HTERT RPE-1 (cell line): ENCODE results near the gene PIP5K1B.

Experiments used
- in situ Hi-C: fragments of 300-500 bp; cut with MboI; formaldehyde crosslinking; loops from 4 replicates; pipeline ENCODE4 v1.14.3; 2020; ENCODE audit warnings: low sequenced_read_pairs

The PIP5K1B gene

DNA sequence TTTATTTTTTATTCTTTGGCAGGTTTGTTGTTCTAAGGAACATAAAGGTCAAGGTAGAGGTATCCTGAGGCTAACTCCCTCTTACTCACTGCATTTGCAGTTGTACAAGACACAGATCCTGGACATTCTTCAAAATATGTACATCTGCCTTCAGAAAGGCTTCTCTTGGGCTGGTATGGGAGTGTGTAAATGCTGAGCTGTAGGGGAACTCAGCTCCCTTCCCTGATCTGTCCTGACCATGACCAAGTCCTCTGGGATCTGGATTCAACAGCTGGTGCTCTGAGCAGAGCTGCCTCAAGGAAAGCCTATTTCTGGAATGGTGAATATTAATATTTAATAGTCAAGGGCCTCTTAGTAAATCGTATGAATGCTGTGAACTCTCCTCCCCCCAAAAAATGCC lies 191.4 kb downstream of the PIP5K1B start:
- in situ Hi-C loops: no loop called here

DNA sequence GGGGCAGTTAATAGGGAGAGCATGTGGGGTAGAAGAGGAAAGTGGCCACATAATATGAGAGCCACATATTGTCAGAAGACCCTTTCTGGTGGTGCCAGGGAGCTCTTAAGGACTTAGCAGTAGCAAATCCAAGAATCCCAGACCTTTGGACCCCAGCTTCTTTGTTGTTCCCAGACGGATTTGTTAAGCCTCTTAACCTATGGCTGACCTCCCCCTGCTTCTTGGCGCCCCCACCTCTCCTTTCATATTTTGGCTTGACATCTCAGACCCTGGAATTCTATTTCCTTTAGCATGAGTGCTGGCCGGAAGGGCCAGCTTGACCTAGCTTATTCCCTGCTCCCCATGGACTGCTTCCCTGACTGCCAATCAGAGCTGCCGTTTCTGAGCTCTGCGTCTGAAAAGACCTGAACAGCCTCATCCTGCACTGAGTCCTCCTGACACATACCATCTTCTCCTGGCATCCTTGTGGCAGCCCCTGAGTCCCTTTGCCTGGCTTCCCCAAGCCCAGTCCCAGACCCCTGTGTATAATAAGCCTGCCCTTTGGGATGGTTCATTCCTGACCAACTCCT lies 192.6 kb downstream of the PIP5K1B start:
- in situ Hi-C loops: no loop called here

- in situ Hi-C loops: no loop called here
Measured at GRCh38 chr9:68898781-68899439, 193.9 kb downstream of the PIP5K1B start.

DNA sequence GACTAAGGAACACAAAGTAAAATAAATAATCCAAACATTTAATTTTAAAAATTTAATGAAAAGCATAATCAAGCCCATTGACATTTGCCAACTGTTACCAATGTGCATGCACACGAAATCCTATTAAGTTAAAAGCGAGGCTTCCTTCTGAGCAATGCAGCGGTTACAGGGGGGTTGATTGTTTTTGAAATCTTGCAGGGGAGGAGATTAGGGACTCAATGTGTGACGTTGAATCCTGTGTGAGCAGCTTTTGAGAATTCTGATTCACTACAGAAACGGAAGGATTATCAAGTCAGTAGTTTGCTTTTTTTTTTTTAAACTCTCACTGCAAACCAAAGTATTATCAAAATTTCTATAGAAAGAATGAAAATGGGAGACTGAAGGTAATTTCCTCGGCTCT lies 199.4 kb downstream of the PIP5K1B start:
- in situ Hi-C loops: no loop called here

GRCh38 chr9:68905129-68905528 lies 200.1 kb downstream of the PIP5K1B start:
- in situ Hi-C loops: no loop called here

- in situ Hi-C loops: no loop called here
Measured at GRCh38 chr9:68907910-68908309, 202.9 kb downstream of the PIP5K1B start.

DNA sequence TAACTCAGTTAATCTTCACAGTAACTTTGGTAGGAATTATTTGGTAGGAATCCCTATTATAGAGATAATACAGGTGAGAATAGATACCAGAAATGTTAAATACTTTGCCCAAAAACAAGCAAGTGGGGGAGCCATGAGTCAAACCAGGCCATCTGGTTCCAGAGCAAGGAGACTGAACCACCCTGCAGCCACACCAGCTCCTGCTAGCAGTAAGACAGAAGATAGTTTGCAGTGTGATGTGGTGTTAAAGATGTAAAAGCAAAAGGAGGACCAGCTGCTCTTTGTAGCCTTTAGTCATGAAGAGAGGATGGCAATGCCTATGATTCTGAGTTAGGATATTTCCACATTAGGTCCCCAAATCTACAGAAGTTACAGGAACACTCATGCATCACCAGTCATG lies 207.5 kb downstream of the PIP5K1B start:
- in situ Hi-C loops: no loop called here

GRCh38 chr9:68913054-68913453 lies 208.0 kb downstream of the PIP5K1B start:
- in situ Hi-C loops: no loop called here

- in situ Hi-C loops: no loop called here
Measured at GRCh38 chr9:68914751-68915150, 209.7 kb downstream of the PIP5K1B start.

- in situ Hi-C loops: no loop called here
Measured at GRCh38 chr9:68919661-68920060, 214.6 kb downstream of the PIP5K1B start.

DNA sequence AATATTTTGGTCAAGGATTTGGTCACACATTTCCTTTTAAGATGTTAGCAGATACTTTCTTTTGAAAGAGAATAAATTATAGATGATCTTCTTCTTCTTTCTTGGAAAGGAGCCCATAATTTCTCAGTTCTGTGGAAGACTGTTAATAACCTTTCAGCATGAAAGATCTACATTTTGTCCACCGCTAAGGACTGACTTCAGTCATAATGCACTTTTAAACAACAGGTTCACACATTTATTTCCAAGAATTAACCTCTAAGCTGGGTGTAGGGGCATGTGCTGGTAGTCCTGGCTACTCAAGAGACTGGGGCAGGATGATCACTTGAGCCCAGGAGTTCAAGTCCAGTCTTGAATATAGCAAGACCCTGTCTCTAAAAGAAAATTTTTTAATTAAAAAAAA lies 215.9 kb downstream of the PIP5K1B start:
- in situ Hi-C loops: no loop called here

DNA sequence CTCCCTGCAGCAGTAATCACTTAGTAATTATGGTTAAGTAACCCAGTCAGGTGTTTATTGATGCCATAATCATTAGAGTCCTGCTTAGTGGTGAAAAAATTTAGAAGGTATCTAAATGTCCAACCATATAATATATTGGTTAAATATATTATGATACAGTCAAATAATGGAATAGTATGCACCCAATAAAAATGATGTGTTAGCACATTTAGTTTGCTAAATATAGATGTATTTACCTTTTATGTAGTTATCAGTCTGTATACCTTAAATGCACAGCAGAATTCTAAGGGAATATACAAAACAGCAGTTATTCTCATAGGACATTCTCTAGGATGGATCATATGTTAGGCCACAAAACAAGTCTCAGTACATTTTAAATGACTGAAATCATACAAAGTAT lies 218.4 kb downstream of the PIP5K1B start:
- in situ Hi-C loops: no loop called here

DNA sequence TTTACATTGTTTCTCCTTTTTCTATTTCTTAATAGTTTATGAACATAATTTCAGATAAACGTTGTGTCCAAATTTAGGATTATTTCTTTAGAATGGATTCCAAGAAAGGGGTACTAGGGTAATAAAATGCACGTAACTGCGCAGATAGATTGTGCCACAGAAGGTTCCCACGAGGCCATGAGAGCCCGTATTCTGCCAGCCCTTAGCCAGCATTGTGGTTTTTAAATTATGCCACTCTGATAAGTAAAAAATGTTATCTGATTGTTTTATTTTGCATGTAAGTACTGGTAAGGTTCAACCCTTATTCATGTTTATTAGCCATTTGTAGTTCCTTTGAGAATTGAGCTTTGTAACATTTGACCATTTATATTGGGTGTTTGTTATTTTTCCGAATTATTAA lies 220.1 kb downstream of the PIP5K1B start:
- in situ Hi-C loops: no loop called here

DNA sequence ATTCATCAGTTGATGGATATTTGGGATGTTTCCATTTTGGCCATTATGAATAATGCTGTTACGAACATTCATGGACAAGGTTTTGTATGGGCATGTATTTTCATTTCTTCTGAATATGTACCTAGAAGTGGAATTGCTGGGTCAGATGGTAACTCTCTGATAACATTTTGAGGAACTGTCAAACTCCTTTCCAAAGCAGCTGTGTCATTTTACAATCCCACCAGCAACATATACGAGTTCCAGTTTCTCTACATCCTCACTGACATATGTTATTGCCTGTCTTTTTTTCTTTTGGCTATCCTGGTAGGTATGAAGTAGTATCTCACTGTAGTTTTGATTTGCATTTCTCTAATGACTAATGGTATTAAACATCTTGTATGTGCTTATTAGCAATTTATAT lies 222.1 kb downstream of the PIP5K1B start:
- in situ Hi-C loops: no loop called here

DNA sequence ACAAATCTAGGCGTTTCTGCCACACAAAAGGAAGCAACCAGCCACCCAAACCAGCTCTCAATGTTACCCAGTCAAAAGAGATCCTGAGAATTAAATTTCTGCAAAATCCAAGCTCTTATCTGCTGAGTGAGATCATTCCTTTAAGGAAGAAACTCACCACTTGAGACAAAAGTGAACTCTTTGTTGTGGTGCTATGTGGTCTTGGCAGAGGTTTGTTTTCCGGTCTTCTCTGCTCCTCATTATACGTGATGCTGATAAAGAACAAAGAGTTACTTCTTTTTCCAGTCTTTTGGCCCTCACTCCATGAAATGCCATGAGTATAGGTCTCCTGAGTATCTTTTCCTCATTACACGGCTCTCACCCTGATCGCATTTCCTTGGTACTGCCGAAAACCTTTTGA lies 226.8 kb downstream of the PIP5K1B start:
- in situ Hi-C loops: no loop called here

GRCh38 chr9:68932458-68932857 lies 227.4 kb downstream of the PIP5K1B start:
- in situ Hi-C loops: no loop called here

DNA sequence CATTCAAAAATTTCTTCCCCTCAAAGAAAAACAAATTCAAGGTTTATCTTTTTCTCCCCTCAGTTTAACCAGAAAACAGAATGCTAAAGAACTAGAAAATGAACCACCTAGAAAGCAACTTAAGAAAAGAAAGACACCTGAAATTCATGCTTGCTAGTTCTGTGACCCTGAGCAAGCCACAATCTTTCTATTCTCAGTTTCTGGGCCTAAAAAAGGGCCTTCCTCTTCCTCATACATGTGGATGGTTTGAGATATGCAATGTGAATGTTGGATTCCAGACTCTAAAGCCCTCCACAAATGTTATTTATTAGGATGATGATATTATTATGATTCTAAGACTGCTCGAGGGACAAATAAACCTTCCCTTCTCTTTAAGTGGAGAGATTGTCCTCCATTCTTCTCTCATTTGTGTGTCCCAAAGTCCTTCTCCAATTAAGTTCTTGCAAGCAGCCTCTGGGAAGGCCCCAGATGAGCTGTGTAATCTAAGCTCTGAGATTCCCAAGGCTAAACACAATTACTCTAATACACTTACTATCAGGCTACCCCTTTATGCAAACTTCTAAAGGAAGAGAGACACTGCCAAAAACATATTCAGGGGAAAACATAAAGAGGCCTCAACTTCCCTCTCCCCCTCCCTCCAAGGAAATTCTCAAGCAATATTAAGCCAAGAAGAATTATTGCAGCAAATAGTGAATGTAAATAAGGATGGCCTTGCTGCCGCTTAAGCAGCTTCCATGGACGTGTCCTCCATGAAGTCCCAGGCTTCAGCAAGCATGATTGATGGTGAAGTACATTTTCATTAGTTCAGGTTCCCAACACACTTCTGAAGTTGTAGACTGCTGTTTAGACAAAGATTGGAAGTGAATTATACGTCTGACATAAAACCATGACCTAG lies 228.6 kb downstream of the PIP5K1B start:
- in situ Hi-C loops: no loop called here

- in situ Hi-C loops: no loop called here
Measured at GRCh38 chr9:68934329-68934644, 229.2 kb downstream of the PIP5K1B start.

DNA sequence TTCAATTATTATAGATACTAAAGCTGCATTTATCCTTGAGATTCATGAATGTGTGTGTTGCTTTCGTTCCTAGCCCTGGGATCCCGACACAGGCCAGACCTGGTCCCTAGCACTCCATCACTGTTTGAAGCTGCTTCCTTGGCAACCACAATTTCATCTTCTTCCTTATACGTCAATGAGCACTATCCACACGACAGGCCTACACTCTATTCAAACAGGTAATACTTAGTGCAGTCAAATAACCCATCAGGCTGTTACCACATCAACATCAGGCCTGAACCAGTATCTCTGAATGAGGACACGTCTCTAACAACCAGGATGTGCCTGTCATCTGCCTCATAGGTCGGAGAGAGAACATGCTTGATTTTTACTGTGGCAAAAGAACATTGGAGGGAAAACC lies 235.5 kb downstream of the PIP5K1B start:
- in situ Hi-C loops: no loop called here

GRCh38 chr9:68941780-68942459 lies 236.9 kb downstream of the PIP5K1B start:
- in situ Hi-C loops: no loop called here

GRCh38 chr9:68942790-68943189 lies 237.8 kb downstream of the PIP5K1B start:
- in situ Hi-C loops: no loop called here

GRCh38 chr9:68947015-68947414 lies 242.0 kb downstream of the PIP5K1B start:
- in situ Hi-C loops: no loop called here
